HCT116 (cell line): ENCODE measurements around the gene GRK1. TPM values are rescaled to one million over a fixed set of nuclear protein-coding genes. Genes with fewer than 3 reads are reported as not detected.

Source experiments
- ATAC-seq: fragments of 200-7000 bp; cut with Tn5 transposase; 2 replicates; pipeline ENCODE4 v1.9.1; 2020; ENCODE audit warnings: mild to moderate bottlenecking, moderate library complexity
- BruUV-seq: library from RNA; stranded (reverse); fragments of 400-500 nt; replicated peaks from 2 replicates; lab custom pipeline; 2021; lab: Mats Ljungman, UMichigan
- CTCF ChIA-PET: fragments of 300-600 bp; sonication (Branson Sonifier 250); formaldehyde crosslinking; loops from one replicate; lab custom pipeline; 2021; ENCODE audit warnings: antibody characterized with exemption; lab: Charles Lee
- POLR2A ChIA-PET: fragments of 300-600, 350-600 bp; sonication (Branson Sonifier 250); formaldehyde crosslinking; loops from one replicate; lab custom pipeline; 2021; ENCODE audit warnings: antibody characterized with exemption; lab: Charles Lee
- RAD21 ChIA-PET, 2 experiments: fragments of 300-600 bp; sonication (Branson Sonifier 250); formaldehyde crosslinking; loops; one replicate each; lab custom pipeline; 2023; ENCODE audit warnings: low total read pairs in 2 of 2; ENCODE audit not compliant: uncharacterized antibody in 2 of 2, unreplicated experiment in 2 of 2, low non-redundant PET in 1 of 2; lab: Charles Lee
- DNase-seq: peaks from one replicate; pipeline ENCODE4 v3.0.0-alpha.2; 2010; ENCODE audit warnings: low read depth, low spot score
- H2AFZ ChIP-seq: fragments of 200-600 bp; shearing (Covaris generic), sonication (generic); 2 replicates; pipeline ENCODE4 v1.6.1; 2017; ENCODE audit warnings: low read depth, mixed run types, mixed read lengths, antibody characterized with exemption, low read length; ENCODE audit not compliant: poor library complexity, severe bottlenecking
- H3K27ac ChIP-seq: 2 replicates; pipeline ENCODE4 v1.5.1; 2012; ENCODE audit warnings: low read depth, low read length
- H3K27me3 ChIP-seq: fragments of 200-600 bp; sonication (generic); 2 replicates; pipeline ENCODE4 v1.6.1; 2016; ENCODE audit warnings: mixed run types, low read length, mixed read lengths; ENCODE audit not compliant: insufficient read depth
- H3K36me3 ChIP-seq, 2 experiments: fragments of 200-500 bp in 1 of 2; fragments of 200-600 bp in 1 of 2; sonication (Bioruptor generic) in 1 of 2; sonication (generic) in 1 of 2; 2 replicates each; pipeline versions ENCODE4 v1.5.1 to v1.6.1; 2014 to 2016; ENCODE audit warnings: low read length in 2 of 2, inconsistent platforms in 1 of 2, mixed read lengths in 1 of 2, mixed run types in 1 of 2; ENCODE audit not compliant: insufficient read depth in 2 of 2, control insufficient read depth in 1 of 2
- H3K4me1 ChIP-seq, 2 experiments: fragments of 200-600 bp in 1 of 2; sonication (generic) in 1 of 2; 2 replicates each; pipeline versions ENCODE4 v1.5.1 to v1.6.1; 2012 to 2017; ENCODE audit warnings: low read length in 2 of 2, inconsistent platforms in 1 of 2, mild to moderate bottlenecking in 1 of 2, mixed read lengths in 1 of 2, mixed run types in 1 of 2, moderate library complexity in 1 of 2; ENCODE audit not compliant: insufficient read depth in 2 of 2, control insufficient read depth in 1 of 2
- H3K4me2 ChIP-seq: fragments of 200-600 bp; sonication (generic); 2 replicates; pipeline ENCODE4 v1.6.1; 2017; ENCODE audit warnings: mixed run types, low read length, mixed read lengths
- H3K4me3 ChIP-seq, 2 experiments: fragments of 200-600 bp in 1 of 2; sonication (generic) in 1 of 2; replicated peaks in 1 of 2; 2 replicates each; pipeline ENCODE4 v1.5.1; 2011 to 2016; ENCODE audit warnings: low read length in 2 of 2, control low read depth in 1 of 2, low read depth in 1 of 2, mild to moderate bottlenecking in 1 of 2, mixed read lengths in 1 of 2, mixed run types in 1 of 2
- H3K79me2 ChIP-seq: fragments of 200-600 bp; sonication (generic); 2 replicates; pipeline ENCODE4 v1.6.1; 2017; ENCODE audit warnings: mild to moderate bottlenecking, mixed run types, low read length, moderate library complexity, mixed read lengths; ENCODE audit not compliant: insufficient read depth
- H3K9ac ChIP-seq: fragments of 200-600 bp; sonication (generic); 2 replicates; pipeline ENCODE4 v1.6.1; 2016; ENCODE audit warnings: low read length, mixed read lengths
- H3K9me2 ChIP-seq: fragments of 200-600 bp; sonication (generic), shearing (Covaris generic); 2 replicates; pipeline ENCODE4 v1.6.1; 2017; ENCODE audit warnings: mixed run types, mild to moderate bottlenecking, moderate library complexity; ENCODE audit not compliant: insufficient read depth
- H3K9me3 ChIP-seq, 2 experiments: fragments of 200-500 bp in 1 of 2; fragments of 200-600 bp in 1 of 2; sonication (Bioruptor generic) in 1 of 2; sonication (generic) in 1 of 2; 2 replicates each; pipeline ENCODE4 v1.6.1; 2014 to 2017; ENCODE audit warnings: low read length in 2 of 2, mixed read lengths in 2 of 2, inconsistent platforms in 1 of 2, low read depth in 1 of 2, mild to moderate bottlenecking in 1 of 2, mixed run types in 1 of 2, moderate library complexity in 1 of 2; ENCODE audit not compliant: control insufficient read depth in 1 of 2, insufficient read depth in 1 of 2
- H4K20me1 ChIP-seq: fragments of 200-600 bp; sonication (generic), shearing (Covaris generic); 2 replicates; pipeline ENCODE4 v1.6.1; 2017; ENCODE audit warnings: mixed run types, mild to moderate bottlenecking, moderate library complexity; ENCODE audit not compliant: insufficient read depth
- CBX3 ChIP-seq: IDR thresholded peaks from 2 replicates; pipeline ENCODE4 v1.6.1; 2012; ENCODE audit warnings: low read depth
- CEBPB ChIP-seq: IDR thresholded peaks from 2 replicates; pipeline ENCODE4 v1.6.1; 2012; ENCODE audit warnings: low read depth
- EGR1 ChIP-seq: IDR thresholded peaks from 2 replicates; pipeline ENCODE4 v1.6.1; 2012; ENCODE audit warnings: low read depth
- ELF1 ChIP-seq: IDR thresholded peaks from 2 replicates; pipeline ENCODE4 v1.6.1; 2012; ENCODE audit warnings: low read depth, borderline replicate concordance
- EZH2phosphoT487 ChIP-seq: fragments of 200-600 bp; IDR thresholded peaks from 2 replicates; pipeline ENCODE4 v1.6.1; 2018; ENCODE audit warnings: antibody characterized with exemption, borderline replicate concordance
- FOSL1 ChIP-seq: IDR thresholded peaks from 2 replicates; pipeline ENCODE4 v1.6.1; 2012; ENCODE audit warnings: low read depth
- JUND ChIP-seq: IDR thresholded peaks from 2 replicates; pipeline ENCODE4 v1.6.1; 2012
- MAX ChIP-seq: IDR thresholded peaks from 2 replicates; pipeline ENCODE4 v1.6.1; 2012
- POLR2A ChIP-seq: IDR thresholded peaks from 2 replicates; pipeline ENCODE4 v1.7.0; 2011; ENCODE audit warnings: borderline replicate concordance; ENCODE audit not compliant: insufficient read depth, insufficient read length; ENCODE audit errors: extremely low read depth
- POLR2AphosphoS5 ChIP-seq: IDR thresholded peaks from 2 replicates; pipeline ENCODE4 v1.6.1; 2011; ENCODE audit warnings: mild to moderate bottlenecking, low read depth, low read length, moderate library complexity
- SP1 ChIP-seq: IDR thresholded peaks from 2 replicates; pipeline ENCODE4 v1.6.1; 2012; ENCODE audit warnings: low read depth
- SRF ChIP-seq: IDR thresholded peaks from 2 replicates; pipeline ENCODE4 v1.6.1; 2012; ENCODE audit warnings: low read depth
- TCF7L2 ChIP-seq: IDR thresholded peaks from 2 replicates; pipeline ENCODE4 v1.7.0; 2011; ENCODE audit warnings: borderline replicate concordance, inconsistent platforms; ENCODE audit not compliant: insufficient read depth, insufficient read length; ENCODE audit errors: extremely low read depth
- YY1 ChIP-seq: IDR thresholded peaks from 2 replicates; pipeline ENCODE4 v1.6.1; 2011; ENCODE audit warnings: low read length, low read depth, moderate library complexity, mild to moderate bottlenecking; ENCODE audit not compliant: insufficient replicate concordance; ENCODE audit errors: extremely low read depth
- ZBTB33 ChIP-seq: IDR thresholded peaks from 2 replicates; pipeline ENCODE4 v1.6.1; 2011; ENCODE audit warnings: mild to moderate bottlenecking, low read length, moderate library complexity; ENCODE audit not compliant: insufficient replicate concordance; ENCODE audit errors: extremely low read depth
- ZFX ChIP-seq: fragments of 450-650 bp; IDR thresholded peaks from 2 replicates; pipeline ENCODE4 v1.6.1; 2017
- intact Hi-C: fragments of 100-400 bp; cut with micrococcal nuclease; formaldehyde crosslinking; loops from 2 replicates; pipeline ENCODE4 v1.10.0; 2022
- total RNA-seq: library from RNA; stranded (reverse); gene quantifications from one replicate; pipeline ENCODE4 v1.2.1, GENCODE V29; 2021; ENCODE audit not compliant: unreplicated experiment
- TF ChIP-seq, protein P1 (sequence below): IDR thresholded peaks from 2 replicates; pipeline ENCODE4 v1.6.1; 2012
- TF ChIP-seq, protein P2 (sequence below), 3 experiments: fragments of 200-600 bp in 1 of 3; sonication (generic) in 1 of 3; IDR thresholded peaks in 2 of 3; conservative IDR thresholded peaks in 1 of 3; 2 replicates each; pipeline ENCODE4 v1.5.1; 2012 to 2017; ENCODE audit warnings: low read depth in 2 of 3, low read length in 2 of 3, antibody characterized with exemption in 1 of 3, borderline replicate concordance in 1 of 3, control low read depth in 1 of 3, mild to moderate bottlenecking in 1 of 3, mixed read lengths in 1 of 3, mixed run types in 1 of 3, moderate library complexity in 1 of 3; ENCODE audit not compliant: insufficient read depth in 1 of 3

Gene GRK1
- total RNA-seq, 1 experiment from 2014 or later, result not detected

DNA sequence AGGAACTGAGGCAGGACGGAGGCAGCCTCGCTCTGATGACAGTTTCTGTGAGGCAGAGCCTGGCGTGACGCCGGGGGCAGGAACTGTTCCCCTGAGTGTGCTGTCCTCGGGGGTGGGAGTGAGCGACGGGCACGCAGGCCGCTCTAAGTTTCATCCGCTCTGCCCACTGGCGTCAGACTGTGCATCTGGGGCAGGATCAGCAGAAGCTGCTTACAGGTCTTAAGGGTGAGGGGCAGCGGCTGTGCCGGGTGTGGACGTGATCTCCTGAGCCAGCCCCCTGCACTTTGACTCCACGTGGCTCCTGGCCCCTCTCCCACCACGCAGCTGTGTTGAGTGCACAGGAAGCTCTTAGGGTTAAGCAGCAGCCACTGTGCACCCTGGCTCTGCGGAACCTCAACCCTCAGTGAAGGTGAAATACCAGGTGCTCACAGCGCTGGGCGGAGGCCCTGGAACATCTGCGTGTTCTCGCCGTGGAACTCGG, 1.5 kb downstream of the GRK1 start:
- ChIA-PET RAD21 (no interaction called here), CTCF (no interaction called here), POLR2A (no interaction called here)
- no TSS peak for BruUV-seq
- Histone ChIP-seq H3K4me3 (no peak overlapping the region), H3K79me2 (no peaks in the 10 kb centered on the region), H3K27ac (no peak overlapping the region), H3K36me3 (no peaks in the 10 kb centered on the region), H3K9ac (no peak overlapping the region), H3K9me3 (no peaks in the 10 kb centered on the region; a peak in 1 of 4 replicates), H3K4me2 (no peak overlapping the region), H3K9me2 (no peaks in the 10 kb centered on the region), H4K20me1 (no peaks in the 10 kb centered on the region), H3K4me1 (no peaks in the 10 kb centered on the region), H2AFZ (no peak overlapping the region), H3K27me3 (no peaks in the 10 kb centered on the region)
- no peak for TF ChIP-seq ZFX
- no peak for TF ChIP-seq JUND
- TF ChIP-seq CBX3, result no peak
- no peak for TF ChIP-seq MAX
- TF ChIP-seq YY1, result no peak
- no peak for TF ChIP-seq POLR2AphosphoS5
- TF ChIP-seq ELF1, result no peak
- no peak for TF ChIP-seq TCF7L2
- no peak for TF ChIP-seq SRF
- no peak for TF ChIP-seq EZH2phosphoT487
- no peak for TF ChIP-seq POLR2A
- no peak for TF ChIP-seq FOSL1
- TF ChIP-seq, protein P1, sequence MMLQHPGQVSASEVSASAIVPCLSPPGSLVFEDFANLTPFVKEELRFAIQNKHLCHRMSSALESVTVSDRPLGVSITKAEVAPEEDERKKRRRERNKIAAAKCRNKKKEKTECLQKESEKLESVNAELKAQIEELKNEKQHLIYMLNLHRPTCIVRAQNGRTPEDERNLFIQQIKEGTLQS, result no peak
- no peak for TF ChIP-seq EGR1
- TF ChIP-seq ZBTB33, result no peak
- TF ChIP-seq SP1, result no peak
- TF ChIP-seq, protein P2, sequence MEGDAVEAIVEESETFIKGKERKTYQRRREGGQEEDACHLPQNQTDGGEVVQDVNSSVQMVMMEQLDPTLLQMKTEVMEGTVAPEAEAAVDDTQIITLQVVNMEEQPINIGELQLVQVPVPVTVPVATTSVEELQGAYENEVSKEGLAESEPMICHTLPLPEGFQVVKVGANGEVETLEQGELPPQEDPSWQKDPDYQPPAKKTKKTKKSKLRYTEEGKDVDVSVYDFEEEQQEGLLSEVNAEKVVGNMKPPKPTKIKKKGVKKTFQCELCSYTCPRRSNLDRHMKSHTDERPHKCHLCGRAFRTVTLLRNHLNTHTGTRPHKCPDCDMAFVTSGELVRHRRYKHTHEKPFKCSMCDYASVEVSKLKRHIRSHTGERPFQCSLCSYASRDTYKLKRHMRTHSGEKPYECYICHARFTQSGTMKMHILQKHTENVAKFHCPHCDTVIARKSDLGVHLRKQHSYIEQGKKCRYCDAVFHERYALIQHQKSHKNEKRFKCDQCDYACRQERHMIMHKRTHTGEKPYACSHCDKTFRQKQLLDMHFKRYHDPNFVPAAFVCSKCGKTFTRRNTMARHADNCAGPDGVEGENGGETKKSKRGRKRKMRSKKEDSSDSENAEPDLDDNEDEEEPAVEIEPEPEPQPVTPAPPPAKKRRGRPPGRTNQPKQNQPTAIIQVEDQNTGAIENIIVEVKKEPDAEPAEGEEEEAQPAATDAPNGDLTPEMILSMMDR (IDR thresholded peaks at IDR 0.05 in 2 of 3, conservative IDR thresholded peaks at IDR 0.05 in 1 of 3; ENCODE audit: borderline replicate concordance in 1 of 3, insufficient read depth in 1 of 3, low read depth in 2 of 3, low read length in 2 of 3), result no peak
- no peak for TF ChIP-seq CEBPB
- no peak for DNase-seq
- intact Hi-C loops, result no loop called here
- no peak for ATAC-seq
